Stimulated activated effector memory CD8-positive, alpha-beta T cell treated with anti-CD3 and anti-CD28 coated beads, Interleukin-12 subunit alpha, Interleukin-12 subunit beta, amount 100 ng/mL, for 72 hours (primary cell): ENCODE measurements around the gene DCP1B.
A peak's percentile ranks its signal among the peaks of the same experiment; 100 is the strongest.

Source experiments
- ATAC-seq: fragments of 150-1000 bp; cut with Tn5 transposase; 2 replicates; pipeline ENCODE4 v1.10.0; 2021
- DNase-seq, 2 donors: peaks; one replicate each; pipeline ENCODE4 v3.0.0; 2021 to 2022; ENCODE audit warnings: low spot score in 2 of 2
- H3K27ac Mint-ChIP-seq: one replicate; pipeline ENCODE4 v1.8.0; 2022; ENCODE audit warnings: mild to moderate bottlenecking, mixed read lengths
- H3K36me3 Mint-ChIP-seq: one replicate; pipeline ENCODE4 v1.8.0; 2022; ENCODE audit warnings: mild to moderate bottlenecking, mixed read lengths
- H3K4me1 Mint-ChIP-seq: one replicate; pipeline ENCODE4 v1.8.0; 2022; ENCODE audit warnings: mixed read lengths
- H3K4me3 Mint-ChIP-seq: one replicate; pipeline ENCODE4 v1.8.0; 2022; ENCODE audit warnings: mild to moderate bottlenecking, mixed read lengths
- H3K9me3 Mint-ChIP-seq: one replicate; pipeline ENCODE4 v1.8.0; 2022; ENCODE audit warnings: mixed read lengths

Gene DCP1B

GRCh38 chr12:1935700-1936378, 68.4 kb downstream of the DCP1B start:
- H3K4me3 Mint-ChIP-seq, result no peak overlapping the region
- DNase-seq (no peak), ATAC-seq (no peak)
- no peaks in the 10 kb centered on the region for H3K9me3 Mint-ChIP-seq
- H3K27ac Mint-ChIP-seq, result no peak overlapping the region
- peaks cover 16% of the 10 kb centered on the region for H3K36me3 Mint-ChIP-seq
- H3K4me1 Mint-ChIP-seq, result peaks cover 10% of the 10 kb centered on the region

GRCh38 chr12:1935242-1935641, 69.0 kb downstream of the DCP1B start:
- peaks cover 12% of the 10 kb centered on the region for H3K4me1 Mint-ChIP-seq
- H3K4me3 Mint-ChIP-seq, result no peak overlapping the region
- H3K27ac Mint-ChIP-seq, result no peak overlapping the region
- ATAC-seq, result no peak
- no peaks in the 10 kb centered on the region for H3K9me3 Mint-ChIP-seq
- DNase-seq, result no peak
- peaks cover 12% of the 10 kb centered on the region for H3K36me3 Mint-ChIP-seq

- no peak for ATAC-seq
- no peak for DNase-seq
- Mint-ChIP-seq H3K4me1 (peaks cover 16% of the 10 kb centered on the region), H3K4me3 (no peak overlapping the region), H3K9me3 (no peaks in the 10 kb centered on the region), H3K27ac (no peak overlapping the region), H3K36me3 (peaks cover 12% of the 10 kb centered on the region)
Observed at GRCh38 chr12:1934831-1935230, 69.4 kb downstream of the DCP1B start.

- Mint-ChIP-seq H3K9me3 (no peaks in the 10 kb centered on the region), H3K27ac (no peak overlapping the region), H3K4me1 (peaks cover 16% of the 10 kb centered on the region), H3K4me3 (no peak overlapping the region), H3K36me3 (peaks cover 11% of the 10 kb centered on the region)
- no peak for ATAC-seq
- DNase-seq, result no peak
Observed at GRCh38 chr12:1934068-1934467, 70.2 kb downstream of the DCP1B start.

GRCh38 chr12:1933342-1934051, 70.8 kb downstream of the DCP1B start:
- peaks cover 11% of the 10 kb centered on the region for H3K36me3 Mint-ChIP-seq
- DNase-seq (no peak), ATAC-seq (no peak)
- H3K9me3 Mint-ChIP-seq, result no peaks in the 10 kb centered on the region
- H3K27ac Mint-ChIP-seq, result no peak overlapping the region
- H3K4me3 Mint-ChIP-seq, result no peak overlapping the region
- peaks cover 16% of the 10 kb centered on the region for H3K4me1 Mint-ChIP-seq

- H3K4me3 Mint-ChIP-seq, result no peak overlapping the region
Observed at GRCh38 chr12:1932264-1932777, 71.9 kb downstream of the DCP1B start.

GRCh38 chr12:1931642-1932041, 72.6 kb downstream of the DCP1B start:
- DNase-seq (no peak), ATAC-seq (no peak)
- Mint-ChIP-seq H3K4me1 (peaks cover 16% of the 10 kb centered on the region), H3K9me3 (no peaks in the 10 kb centered on the region), H3K4me3 (no peak overlapping the region), H3K36me3 (peaks cover 11% of the 10 kb centered on the region), H3K27ac (no peak overlapping the region)

More at GRCh38 chr12:1932264-1932777, 71.9 kb downstream of the DCP1B start:
- DNase-seq (no peak), ATAC-seq (no peak)
- Mint-ChIP-seq H3K4me1 (peaks cover 16% of the 10 kb centered on the region), H3K9me3 (no peaks in the 10 kb centered on the region), H3K27ac (no peak overlapping the region), H3K36me3 (peaks cover 11% of the 10 kb centered on the region)

- Mint-ChIP-seq H3K27ac (no peak overlapping the region), H3K4me1 (peaks cover 16% of the 10 kb centered on the region), H3K36me3 (peaks cover 6% of the 10 kb centered on the region), H3K4me3 (no peak overlapping the region), H3K9me3 (no peaks in the 10 kb centered on the region)
- no peak for ATAC-seq
- no peak for DNase-seq
Observed at GRCh38 chr12:1930803-1931597, 73.3 kb downstream of the DCP1B start.

- Mint-ChIP-seq H3K4me3 (no peak overlapping the region), H3K27ac (peak overlapping the region; percentile 7), H3K36me3 (peaks cover 6% of the 10 kb centered on the region), H3K9me3 (no peaks in the 10 kb centered on the region), H3K4me1 (peaks cover 18% of the 10 kb centered on the region)
- ATAC-seq (no peak), DNase-seq (no peak)
Observed at GRCh38 chr12:1929985-1930802, 74.1 kb downstream of the DCP1B start.

GRCh38 chr12:1929241-1929984, 74.8 kb downstream of the DCP1B start:
- ATAC-seq (no peak), DNase-seq (no peak)
- peaks cover 26% of the 10 kb centered on the region for H3K4me1 Mint-ChIP-seq
- H3K9me3 Mint-ChIP-seq, result no peaks in the 10 kb centered on the region
- peaks cover 6% of the 10 kb centered on the region for H3K36me3 Mint-ChIP-seq
- peak overlapping the region; percentile 18 for H3K27ac Mint-ChIP-seq
- no peak overlapping the region for H3K4me3 Mint-ChIP-seq

GRCh38 chr12:1928439-1929121, 75.7 kb downstream of the DCP1B start:
- ATAC-seq, result no peak
- peaks cover 27% of the 10 kb centered on the region for H3K4me1 Mint-ChIP-seq
- peaks cover 6% of the 10 kb centered on the region for H3K36me3 Mint-ChIP-seq
- no peaks in the 10 kb centered on the region for H3K9me3 Mint-ChIP-seq
- H3K4me3 Mint-ChIP-seq, result no peak overlapping the region
- no peak for DNase-seq
- H3K27ac Mint-ChIP-seq, result peak overlapping the region; percentile 18

- no peak overlapping the region for H3K27ac Mint-ChIP-seq
- H3K36me3 Mint-ChIP-seq, result peaks cover 6% of the 10 kb centered on the region
- ATAC-seq (no peak), DNase-seq (no peak)
- H3K4me1 Mint-ChIP-seq, result peaks cover 27% of the 10 kb centered on the region
- no peaks in the 10 kb centered on the region for H3K9me3 Mint-ChIP-seq
- H3K4me3 Mint-ChIP-seq, result no peak overlapping the region
Observed at GRCh38 chr12:1927751-1928351, 76.4 kb downstream of the DCP1B start.

- no peaks in the 10 kb centered on the region for H3K9me3 Mint-ChIP-seq
- no peak overlapping the region for H3K4me3 Mint-ChIP-seq
- peaks cover 6% of the 10 kb centered on the region for H3K36me3 Mint-ChIP-seq
- H3K4me1 Mint-ChIP-seq, result peaks cover 23% of the 10 kb centered on the region
- no peak for DNase-seq
- H3K27ac Mint-ChIP-seq, result no peak overlapping the region
- ATAC-seq, result no peak
Observed at GRCh38 chr12:1927051-1927680, 77.1 kb downstream of the DCP1B start.
